Peyer's patch (tissue), 4 donors: ENCODE data around the gene GNB1L. TPM values are rescaled to one million over a fixed set of nuclear protein-coding genes. Genes with fewer than 3 reads are reported as not detected.

Experiments
- DNase-seq, 3 donors: peaks; one replicate each; pipeline ENCODE4 v3.0.0-alpha.2; 2017 to 2019
- H3K27ac ChIP-seq, 4 donors: fragments of 200-600 bp; sonication (generic); one replicate each; pipeline ENCODE4 v1.5.1; 2016 to 2019
- H3K27me3 ChIP-seq, 2 donors: fragments of 200-600 bp; sonication (generic); one replicate each; pipeline ENCODE4 v1.5.1; 2019
- H3K36me3 ChIP-seq, 3 donors: fragments of 200-600 bp; sonication (generic); one replicate each; pipeline ENCODE4 v1.5.1; 2016 to 2019
- H3K4me1 ChIP-seq, 4 donors: fragments of 200-600 bp; sonication (generic); one replicate each; pipeline ENCODE4 v1.5.1; 2016 to 2019
- H3K4me3 ChIP-seq, 4 donors: fragments of 200-600 bp; sonication (generic); 1 replicate in 3 of 4; 2 replicates in 1 of 4; pipeline ENCODE4 v1.5.1; 2016 to 2019; ENCODE audit warnings: mild to moderate bottlenecking in 1 of 4
- H3K9me3 ChIP-seq, 4 donors: fragments of 200-600 bp; sonication (generic); one replicate each; pipeline ENCODE4 v1.5.1; 2016 to 2019; ENCODE audit warnings: mild to moderate bottlenecking in 1 of 4
- POLR2A ChIP-seq, 2 donors: fragments of 450-650 bp; IDR thresholded peaks; one replicate each; pipeline ENCODE4 v1.5.1; 2017; ENCODE audit warnings: antibody characterized with exemption in 2 of 2, mild to moderate bottlenecking in 2 of 2, moderate library complexity in 2 of 2
- total RNA-seq, 4 donors: library from RNA; depleted of rRNA; stranded (reverse); fragments of >200 nt; gene quantifications; one replicate each; pipeline ENCODE4 v1.1.0, GENCODE V29; 2016
- TF ChIP-seq, protein P1 (sequence below), 6 experiments: fragments of 450-650 bp in 4 of 6; fragments of 200-600 bp in 2 of 6; sonication (generic) in 1 of 6; IDR thresholded peaks; one replicate each; pipeline ENCODE4 v1.5.1; 2017 to 2019; ENCODE audit warnings: antibody characterized with exemption in 6 of 6, mild to moderate bottlenecking in 3 of 6, moderate library complexity in 1 of 6

Gene GNB1L
- total RNA-seq, 4 donors from 2014 or later = 3.1 to 6.6 (median 4.9) TPM

DNA sequence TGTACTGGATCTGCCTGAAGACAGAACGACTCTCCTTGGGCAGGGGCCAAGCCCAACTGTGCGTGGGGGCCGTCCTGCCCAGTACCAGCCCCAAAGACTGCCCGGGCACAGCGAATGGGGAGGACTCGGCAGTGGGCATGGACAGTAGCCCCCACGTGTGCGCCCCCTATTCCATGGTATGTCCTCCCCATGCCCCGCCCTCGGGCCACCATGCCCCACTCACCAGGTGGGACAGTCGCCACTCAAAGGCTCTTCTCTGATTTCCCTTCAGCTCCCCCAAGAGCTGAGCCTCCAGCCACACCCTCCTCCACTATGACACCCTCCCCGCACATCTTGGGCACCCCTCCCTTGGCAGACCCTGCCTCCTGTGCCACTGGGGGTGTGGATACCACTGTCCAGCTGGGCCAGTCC lies 43.5 kb downstream of the GNB1L start:
- Histone ChIP-seq H3K27me3 (no peaks in the 10 kb centered on the region), H3K9me3 (no peaks in the 10 kb centered on the region), H3K4me3 (no peak overlapping the region), H3K4me1 (peaks cover 0 to 10% (median 0%) of the 10 kb centered on the region in 4 donors), H3K27ac (no peak overlapping the region), H3K36me3 (no peaks in the 10 kb centered on the region)
- TF ChIP-seq, protein P1, sequence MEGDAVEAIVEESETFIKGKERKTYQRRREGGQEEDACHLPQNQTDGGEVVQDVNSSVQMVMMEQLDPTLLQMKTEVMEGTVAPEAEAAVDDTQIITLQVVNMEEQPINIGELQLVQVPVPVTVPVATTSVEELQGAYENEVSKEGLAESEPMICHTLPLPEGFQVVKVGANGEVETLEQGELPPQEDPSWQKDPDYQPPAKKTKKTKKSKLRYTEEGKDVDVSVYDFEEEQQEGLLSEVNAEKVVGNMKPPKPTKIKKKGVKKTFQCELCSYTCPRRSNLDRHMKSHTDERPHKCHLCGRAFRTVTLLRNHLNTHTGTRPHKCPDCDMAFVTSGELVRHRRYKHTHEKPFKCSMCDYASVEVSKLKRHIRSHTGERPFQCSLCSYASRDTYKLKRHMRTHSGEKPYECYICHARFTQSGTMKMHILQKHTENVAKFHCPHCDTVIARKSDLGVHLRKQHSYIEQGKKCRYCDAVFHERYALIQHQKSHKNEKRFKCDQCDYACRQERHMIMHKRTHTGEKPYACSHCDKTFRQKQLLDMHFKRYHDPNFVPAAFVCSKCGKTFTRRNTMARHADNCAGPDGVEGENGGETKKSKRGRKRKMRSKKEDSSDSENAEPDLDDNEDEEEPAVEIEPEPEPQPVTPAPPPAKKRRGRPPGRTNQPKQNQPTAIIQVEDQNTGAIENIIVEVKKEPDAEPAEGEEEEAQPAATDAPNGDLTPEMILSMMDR (IDR thresholded peaks at IDR 0.05) = no peak
- TF ChIP-seq POLR2A (IDR thresholded peaks at IDR 0.05) = no peak
- DNase-seq = peak in 1 of 3 donors; percentile 31

DNA sequence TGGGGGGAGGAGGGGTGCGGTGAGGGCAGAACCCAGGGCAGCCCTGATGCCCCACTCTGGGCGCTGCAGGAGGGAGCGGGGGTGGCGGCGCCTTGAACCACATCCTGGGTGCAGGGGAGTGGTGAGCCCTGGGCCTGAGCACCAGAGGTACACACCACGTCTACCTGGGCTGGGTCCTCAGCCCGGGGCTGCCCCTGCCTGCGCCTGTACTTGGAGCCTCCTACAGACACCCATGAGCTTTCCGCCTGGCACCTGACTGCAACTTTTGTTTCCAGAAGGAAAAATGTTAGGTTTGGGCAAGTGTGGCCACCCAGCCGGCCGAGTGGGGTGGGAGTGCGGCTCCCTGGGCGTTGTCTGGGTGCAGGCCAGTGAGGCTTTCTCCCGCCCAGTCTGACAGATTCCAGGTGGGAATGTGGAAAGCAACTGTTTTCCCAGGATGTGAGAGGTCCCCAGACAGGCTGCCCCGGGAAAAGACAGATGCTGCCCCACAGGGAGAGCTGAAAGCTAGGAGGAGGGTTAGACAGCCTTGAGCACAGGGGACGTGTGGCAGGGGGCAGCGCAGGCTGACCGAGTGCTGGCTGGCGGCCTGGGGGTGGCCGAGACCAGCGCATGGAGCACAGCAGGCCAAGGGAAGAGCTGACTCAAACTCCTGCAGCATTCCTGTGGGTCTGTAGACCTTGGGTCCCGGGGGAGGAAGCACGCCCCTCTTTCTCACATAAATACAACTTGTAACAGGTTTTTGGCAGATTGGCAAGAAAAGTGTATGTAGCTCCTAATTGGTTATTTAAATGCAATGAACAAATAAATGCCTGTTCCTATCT lies 44.1 kb downstream of the GNB1L start:
- Histone ChIP-seq H3K27me3 (no peaks in the 10 kb centered on the region), H3K9me3 (no peaks in the 10 kb centered on the region), H3K36me3 (no peaks in the 10 kb centered on the region), H3K4me1 (peaks cover 0 to 13% (median 0%) of the 10 kb centered on the region in 4 donors), H3K27ac (no peak overlapping the region), H3K4me3 (no peak overlapping the region)
- no peak for TF ChIP-seq POLR2A (IDR thresholded peaks at IDR 0.05)
- TF ChIP-seq, protein P1 (IDR thresholded peaks at IDR 0.05) = no peak
- peak in 2 of 3 donors; percentile 37 to 41 for DNase-seq

DNA sequence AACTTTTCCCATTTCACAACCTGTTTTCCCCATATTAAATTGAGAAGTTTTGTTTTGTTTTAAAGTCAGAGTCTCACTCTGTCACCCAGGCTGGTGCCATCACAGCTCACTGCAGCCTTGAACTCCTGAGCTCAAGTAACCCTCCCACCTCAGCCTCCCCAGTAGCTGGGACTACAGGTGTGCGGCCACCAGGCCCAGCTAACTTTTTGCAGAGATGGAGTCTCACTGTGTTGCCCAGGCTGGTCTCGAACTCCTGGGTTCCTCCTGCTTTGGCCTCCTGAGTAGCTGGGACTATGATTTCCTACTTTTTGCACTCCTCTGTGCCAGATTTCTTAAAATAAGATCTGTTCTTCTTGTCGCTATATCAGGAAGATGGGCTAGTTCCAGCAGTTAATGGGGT lies 44.9 kb downstream of the GNB1L start:
- DNase-seq = no peak
- TF ChIP-seq POLR2A (IDR thresholded peaks at IDR 0.05) = no peak
- TF ChIP-seq, protein P1 (IDR thresholded peaks at IDR 0.05) = no peak
- Histone ChIP-seq H3K27me3 (no peaks in the 10 kb centered on the region), H3K27ac (no peak overlapping the region), H3K36me3 (no peaks in the 10 kb centered on the region), H3K4me3 (no peak overlapping the region), H3K4me1 (peaks cover 0 to 13% (median 0%) of the 10 kb centered on the region in 4 donors), H3K9me3 (no peaks in the 10 kb centered on the region)

DNA sequence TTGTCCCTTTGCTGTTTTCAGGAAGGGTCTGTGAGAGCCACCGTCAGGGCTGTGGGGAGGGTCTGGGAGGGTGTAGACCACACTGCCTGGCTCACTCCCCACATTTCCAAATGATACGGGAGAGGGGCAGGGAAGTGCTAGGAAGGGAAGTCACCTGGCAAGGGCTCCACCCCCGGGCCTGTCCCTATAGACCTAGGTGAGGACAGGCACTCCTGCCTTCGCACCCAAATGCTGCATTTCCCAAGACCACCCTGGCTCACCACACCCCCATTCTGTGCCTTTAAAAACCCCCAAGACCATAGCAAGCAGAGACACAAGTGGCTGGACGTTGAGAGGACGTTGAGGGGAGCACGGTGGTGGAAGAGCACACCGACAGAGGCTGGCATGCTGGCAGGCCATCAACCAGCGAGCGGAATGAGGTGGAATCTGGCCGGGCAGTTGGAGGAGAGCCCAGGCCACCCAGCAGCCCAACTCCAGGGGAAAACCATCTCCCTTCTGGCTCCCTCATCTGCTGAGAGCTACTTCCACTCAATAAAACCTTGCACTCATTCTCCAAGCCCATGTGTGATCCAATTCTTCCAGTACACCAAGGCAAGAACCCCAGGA lies 45.7 kb downstream of the GNB1L start:
- no peaks in the 10 kb centered on the region for H3K27me3 ChIP-seq
- no peaks in the 10 kb centered on the region for H3K9me3 ChIP-seq
- H3K27ac ChIP-seq = no peak overlapping the region
- no peak overlapping the region for H3K4me3 ChIP-seq
- DNase-seq = peak in 2 of 3 donors; percentile 31 to 34
- TF ChIP-seq, protein P1 (IDR thresholded peaks at IDR 0.05) = no peak
- TF ChIP-seq POLR2A (IDR thresholded peaks at IDR 0.05) = no peak
- peaks cover 0 to 13% (median 0%) of the 10 kb centered on the region in 4 donors for H3K4me1 ChIP-seq
- H3K36me3 ChIP-seq = no peaks in the 10 kb centered on the region

DNA sequence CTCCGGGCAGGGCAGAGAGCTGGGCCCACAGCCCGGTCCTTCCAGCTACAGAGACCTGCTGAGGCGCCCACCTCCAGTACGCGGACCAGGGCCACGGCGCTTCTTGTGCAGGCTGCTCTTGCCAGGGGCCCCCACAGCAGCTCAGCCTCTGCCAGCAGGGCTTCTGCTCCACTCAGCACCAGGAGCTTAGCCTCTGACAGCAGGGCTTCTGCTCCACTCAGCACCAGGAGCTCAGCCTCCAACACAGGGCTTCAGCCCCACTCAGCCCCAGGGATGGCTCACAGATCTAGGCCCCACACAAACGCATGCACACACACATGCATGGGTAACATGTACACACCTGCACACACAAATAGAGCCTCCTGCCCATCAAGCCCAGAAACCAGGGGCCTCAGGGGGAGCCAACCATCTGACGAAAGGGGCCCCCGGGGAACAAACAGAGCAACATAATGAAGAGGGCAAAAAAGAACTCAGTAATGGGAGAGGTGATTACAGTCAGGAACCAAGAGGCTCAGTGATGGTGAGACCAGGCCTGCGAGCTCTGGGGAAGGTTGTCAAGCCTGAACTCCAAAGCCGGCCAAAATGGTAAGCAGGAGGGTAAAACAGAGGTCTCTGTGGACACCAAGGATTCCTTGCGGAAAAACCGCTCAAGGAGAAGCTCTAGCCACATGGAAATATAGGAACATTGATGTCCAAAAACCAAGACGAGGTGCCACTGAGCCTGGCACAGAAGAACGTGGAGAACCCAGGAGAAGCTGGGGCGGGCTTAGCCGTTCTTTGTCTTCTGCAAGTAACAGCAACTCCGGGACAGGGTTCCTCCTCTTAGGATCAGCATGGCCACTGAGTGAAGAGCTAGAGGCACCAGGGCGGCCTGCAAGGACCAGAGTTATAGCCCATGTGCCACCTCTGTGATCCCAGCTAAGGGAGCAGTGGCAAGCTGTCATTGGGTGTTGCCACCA lies 46.5 kb downstream of the GNB1L start:
- Histone ChIP-seq H3K27ac (no peak overlapping the region), H3K27me3 (no peaks in the 10 kb centered on the region), H3K4me3 (no peak overlapping the region), H3K9me3 (no peaks in the 10 kb centered on the region), H3K4me1 (peaks cover 0 to 13% (median 0%) of the 10 kb centered on the region in 4 donors), H3K36me3 (no peaks in the 10 kb centered on the region)
- peak in 1 of 3 donors; percentile 30 for DNase-seq
- TF ChIP-seq, protein P1 (IDR thresholded peaks at IDR 0.05) = no peak
- TF ChIP-seq POLR2A (IDR thresholded peaks at IDR 0.05) = no peak
